HPDE6-E6E7 (cell line): Measurements from ENCODE around the gene GSK3B.
"Not testable (repeated sequence)": the region's sequence is repeated elsewhere in the genome, so short reads cannot be mapped to it uniquely, and the experiment has no call there.

ENCODE experiments used
- DNase-seq: peaks from one replicate; pipeline ENCODE4 v3.0.0; 2011; ENCODE audit warnings: missing footprints; ENCODE audit errors: extremely low spot score

GSK3B gene

DNA sequence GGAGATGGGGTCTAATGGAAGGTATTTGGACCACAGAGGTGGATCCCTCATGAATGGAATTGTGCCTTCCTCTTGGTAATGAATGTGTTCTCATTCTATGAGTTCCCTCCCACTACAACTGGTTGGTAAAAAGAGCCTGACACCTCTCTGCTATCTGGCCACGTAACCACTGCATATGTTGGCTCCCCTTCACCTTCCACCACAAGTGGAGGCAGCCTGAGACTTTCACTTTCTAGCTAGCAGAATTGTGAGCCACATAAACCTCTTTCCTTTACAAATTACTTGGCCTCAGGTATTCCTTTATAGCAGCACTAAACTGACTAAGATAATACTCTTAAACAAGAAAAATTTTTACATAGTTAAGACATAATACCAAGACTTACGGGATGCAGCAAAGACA is 157.0 kb downstream of the GSK3B start:
- DNase-seq: no peak

DNA sequence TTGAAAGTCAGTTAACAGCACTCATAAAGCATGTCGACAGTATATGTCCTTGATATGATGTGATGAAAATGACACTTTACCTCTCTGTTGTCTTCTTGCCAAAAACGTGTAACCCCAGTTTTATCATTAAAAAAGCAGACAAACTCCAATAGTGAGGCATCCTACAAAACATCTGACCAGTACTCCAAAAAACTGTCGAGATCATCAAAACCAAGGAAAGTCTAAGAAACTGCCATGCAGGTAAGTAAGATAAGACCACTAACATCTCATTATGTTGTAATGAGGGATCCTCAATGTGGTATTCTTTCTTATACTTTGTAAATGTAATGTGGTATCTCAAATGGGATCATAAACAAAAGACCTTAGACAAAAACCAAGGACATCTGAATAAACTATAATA is 160.0 kb downstream of the GSK3B start:
- no peak for DNase-seq

- DNase-seq: no peak
These were observed 161.0 kb downstream of the GSK3B start for GRCh38 chr3:119933207-119933606.

DNA sequence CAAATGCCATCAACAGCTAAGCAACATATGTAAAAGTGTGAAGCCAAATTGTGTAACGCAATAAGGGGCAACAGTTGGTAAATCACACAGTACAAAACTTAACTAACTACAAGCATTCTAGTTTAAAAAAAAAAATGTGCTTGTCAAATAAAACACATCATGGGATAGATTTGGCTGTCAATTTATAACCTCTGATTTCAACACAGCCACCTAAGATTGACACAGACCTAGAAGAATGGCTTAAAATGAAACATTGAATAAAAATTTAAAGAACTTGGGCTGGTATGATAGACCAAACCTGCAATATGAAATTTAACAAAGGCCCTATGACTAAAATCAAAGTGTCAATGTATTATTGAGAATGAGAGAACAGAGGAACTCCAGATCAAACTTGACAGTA is 164.0 kb downstream of the GSK3B start:
- DNase-seq: no peak

DNA sequence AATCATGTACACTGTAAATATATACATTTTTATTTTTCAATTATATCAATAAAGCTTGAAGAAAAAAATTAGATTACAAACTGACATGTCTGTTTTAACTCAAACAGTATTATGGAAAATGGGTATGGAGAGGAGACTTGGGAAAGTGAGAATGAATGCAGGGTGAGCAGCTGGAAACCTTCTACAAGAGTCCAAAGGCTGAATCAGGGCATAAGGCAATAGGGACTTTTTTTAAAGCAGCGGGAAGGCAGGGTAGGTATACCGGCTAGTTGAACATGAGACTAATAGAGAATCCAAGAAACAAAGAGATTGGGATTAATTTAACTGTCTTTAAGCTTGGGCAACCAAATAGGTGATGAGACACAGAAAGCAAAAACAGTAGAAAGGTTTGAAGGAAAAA is 167.1 kb downstream of the GSK3B start:
- DNase-seq: no peak

- DNase-seq: no peak
These were observed 169.8 kb downstream of the GSK3B start for GRCh38 chr3:119924111-119925094.

GRCh38 chr3:119918992-119919933 is 175.0 kb downstream of the GSK3B start:
- DNase-seq: no peak

- no peak for DNase-seq
These were observed 181.2 kb downstream of the GSK3B start for GRCh38 chr3:119913021-119913420.

GRCh38 chr3:119912220-119912619 is 182.0 kb downstream of the GSK3B start:
- DNase-seq: no peak

GRCh38 chr3:119911748-119912147 is 182.5 kb downstream of the GSK3B start:
- DNase-seq: no peak

- no peak for DNase-seq
These were observed 192.2 kb downstream of the GSK3B start for GRCh38 chr3:119902061-119902460.

DNA sequence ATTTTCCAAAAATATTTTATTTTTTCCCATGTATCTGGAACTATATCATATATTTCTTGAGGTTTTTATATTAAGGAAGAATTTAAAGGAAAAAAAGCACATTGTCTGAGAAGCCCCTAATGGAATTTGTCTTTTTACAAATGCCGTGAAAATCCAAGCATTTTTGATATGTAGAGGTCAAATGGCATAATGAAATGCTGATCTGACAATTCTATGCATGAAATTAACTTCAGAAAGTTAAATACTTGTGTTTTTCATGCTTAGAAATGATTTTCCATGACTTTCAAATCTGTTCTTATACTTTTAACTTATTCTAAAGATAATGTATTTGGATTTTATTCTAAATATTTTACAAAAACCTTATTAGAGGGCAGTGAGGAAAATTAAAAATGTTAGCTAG is 193.1 kb downstream of the GSK3B start:
- DNase-seq: no peak

- no peak for DNase-seq
These were observed 195.1 kb downstream of the GSK3B start for GRCh38 chr3:119899192-119899511.

- DNase-seq: no peak
These were observed 195.6 kb downstream of the GSK3B start for GRCh38 chr3:119898478-119899191.

DNA sequence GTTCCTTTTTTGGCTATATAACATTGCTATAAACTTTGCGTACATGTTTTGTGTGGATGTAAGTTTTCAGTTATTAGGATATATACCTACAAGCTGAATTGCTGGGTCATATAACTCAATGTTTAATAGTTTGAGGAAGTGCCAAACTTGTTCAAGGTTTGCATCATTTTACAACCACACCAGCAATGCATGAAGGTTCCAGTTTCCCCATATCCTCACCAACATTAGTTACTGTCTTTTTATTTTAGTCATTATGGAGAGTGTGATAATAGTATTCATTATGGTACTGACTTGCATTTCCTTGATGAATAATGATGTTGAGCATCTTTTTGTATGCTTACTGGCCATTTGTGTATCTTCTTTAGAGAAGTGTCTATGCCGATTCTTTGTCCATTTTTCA is 200.1 kb downstream of the GSK3B start:
- no peak for DNase-seq

- no peak for DNase-seq
These were observed 200.5 kb downstream of the GSK3B start for GRCh38 chr3:119893769-119894168.

GRCh38 chr3:119891944-119892721 is 202.1 kb downstream of the GSK3B start:
- peak; percentile 4 for DNase-seq

GRCh38 chr3:119888681-119889080 is 205.6 kb downstream of the GSK3B start:
- DNase-seq: not testable (repeated sequence)

GRCh38 chr3:119885746-119886530 is 208.3 kb downstream of the GSK3B start:
- no peak for DNase-seq

DNA sequence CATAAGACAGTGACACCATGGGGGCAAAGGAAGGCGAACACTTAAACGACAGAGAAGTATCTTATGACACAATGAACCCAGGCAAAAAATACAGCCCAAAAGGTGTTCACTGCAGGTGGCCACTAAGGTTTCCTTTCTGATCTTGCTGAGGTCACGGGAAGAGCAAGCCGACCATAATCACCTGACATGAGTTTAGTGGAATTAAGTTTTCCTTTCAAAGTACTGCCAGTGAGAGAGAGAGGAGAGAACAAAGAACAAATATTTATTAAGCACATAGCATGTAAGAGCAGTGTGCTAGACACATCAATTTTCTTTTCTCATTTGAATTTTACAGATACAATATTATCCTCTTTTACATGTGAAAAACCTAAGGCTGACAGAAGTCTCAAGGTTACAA is 210.1 kb downstream of the GSK3B start:
- no peak for DNase-seq
